Activated T-helper 1 cell treated with Interleukin-2 at 50 U/mL for 16 hours (primary cell): ENCODE measurements around the gene PEAK1.
"Not testable (repeated sequence)": the region's sequence is repeated elsewhere in the genome, so short reads cannot be mapped to it uniquely, and the experiment has no call there.

ENCODE experiments used
- DNase-seq: peaks from one replicate; pipeline ENCODE4 v3.0.0-alpha.2; 2020; ENCODE audit warnings: low read depth

Gene PEAK1

GRCh38 chr15:77295446-77295845 is 124.5 kb downstream of the PEAK1 start:
- DNase-seq = no peak

- DNase-seq = no peak
These were observed 126.8 kb downstream of the PEAK1 start for GRCh38 chr15:77292969-77293558.

GRCh38 chr15:77291107-77291506 is 128.8 kb downstream of the PEAK1 start:
- no peak for DNase-seq

GRCh38 chr15:77287385-77287784 is 132.5 kb downstream of the PEAK1 start:
- no peak for DNase-seq

GRCh38 chr15:77285057-77285997 is 134.6 kb downstream of the PEAK1 start:
- DNase-seq = no peak

- DNase-seq = no peak
These were observed 137.6 kb downstream of the PEAK1 start for GRCh38 chr15:77282333-77282732.

- no peak for DNase-seq
These were observed 143.0 kb downstream of the PEAK1 start for GRCh38 chr15:77276943-77277342.

GRCh38 chr15:77276096-77276495 is 143.8 kb downstream of the PEAK1 start:
- no peak for DNase-seq

- DNase-seq = not testable (repeated sequence)
These were observed 146.8 kb downstream of the PEAK1 start for GRCh38 chr15:77273136-77273535.

GRCh38 chr15:77266708-77267386 is 153.1 kb downstream of the PEAK1 start:
- DNase-seq = no peak

GRCh38 chr15:77255385-77255784 is 164.5 kb downstream of the PEAK1 start:
- DNase-seq = no peak

- no peak for DNase-seq
These were observed 168.2 kb downstream of the PEAK1 start for GRCh38 chr15:77251662-77252061.

- DNase-seq = no peak
These were observed 172.8 kb downstream of the PEAK1 start for GRCh38 chr15:77247116-77247515.

GRCh38 chr15:77243716-77244401 is 176.0 kb downstream of the PEAK1 start:
- DNase-seq = no peak

GRCh38 chr15:77243135-77243534 is 176.8 kb downstream of the PEAK1 start:
- DNase-seq = no peak

GRCh38 chr15:77239882-77240608 is 179.9 kb downstream of the PEAK1 start:
- DNase-seq = no peak

- no peak for DNase-seq
These were observed 184.3 kb downstream of the PEAK1 start for GRCh38 chr15:77235566-77235965.

- no peak for DNase-seq
These were observed 191.1 kb downstream of the PEAK1 start for GRCh38 chr15:77228828-77229227.

- no peak for DNase-seq
These were observed 193.3 kb downstream of the PEAK1 start for GRCh38 chr15:77226652-77227051.

GRCh38 chr15:77225646-77226045 is 194.3 kb downstream of the PEAK1 start:
- no peak for DNase-seq

- no peak for DNase-seq
These were observed 194.8 kb downstream of the PEAK1 start for GRCh38 chr15:77225088-77225487.

GRCh38 chr15:77224352-77224751 is 195.6 kb downstream of the PEAK1 start:
- DNase-seq = no peak
